ENCODE results near the gene PHLPP1.

DNA sequence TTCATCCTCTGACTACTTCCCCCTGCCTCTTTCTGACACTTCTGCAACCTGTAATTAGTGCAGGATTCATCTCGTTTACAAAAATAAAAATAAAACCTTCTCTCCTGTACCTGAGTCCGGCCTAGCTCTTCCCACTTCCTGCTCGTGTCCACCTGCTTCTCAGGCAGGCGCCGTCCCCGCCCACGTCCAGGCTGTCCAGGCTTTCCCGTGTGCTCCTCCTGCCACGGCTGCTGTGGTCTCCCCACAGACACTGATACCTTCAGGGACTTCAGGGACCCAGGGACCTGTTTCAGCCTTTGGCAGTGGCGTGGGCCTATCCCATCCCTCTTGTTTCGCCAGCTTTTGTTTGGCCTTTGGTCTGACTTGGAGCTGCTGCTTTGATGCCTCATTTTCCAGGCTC, 272.5 kb downstream of the PHLPP1 start:
- TF ChIP-seq, protein P1, sequence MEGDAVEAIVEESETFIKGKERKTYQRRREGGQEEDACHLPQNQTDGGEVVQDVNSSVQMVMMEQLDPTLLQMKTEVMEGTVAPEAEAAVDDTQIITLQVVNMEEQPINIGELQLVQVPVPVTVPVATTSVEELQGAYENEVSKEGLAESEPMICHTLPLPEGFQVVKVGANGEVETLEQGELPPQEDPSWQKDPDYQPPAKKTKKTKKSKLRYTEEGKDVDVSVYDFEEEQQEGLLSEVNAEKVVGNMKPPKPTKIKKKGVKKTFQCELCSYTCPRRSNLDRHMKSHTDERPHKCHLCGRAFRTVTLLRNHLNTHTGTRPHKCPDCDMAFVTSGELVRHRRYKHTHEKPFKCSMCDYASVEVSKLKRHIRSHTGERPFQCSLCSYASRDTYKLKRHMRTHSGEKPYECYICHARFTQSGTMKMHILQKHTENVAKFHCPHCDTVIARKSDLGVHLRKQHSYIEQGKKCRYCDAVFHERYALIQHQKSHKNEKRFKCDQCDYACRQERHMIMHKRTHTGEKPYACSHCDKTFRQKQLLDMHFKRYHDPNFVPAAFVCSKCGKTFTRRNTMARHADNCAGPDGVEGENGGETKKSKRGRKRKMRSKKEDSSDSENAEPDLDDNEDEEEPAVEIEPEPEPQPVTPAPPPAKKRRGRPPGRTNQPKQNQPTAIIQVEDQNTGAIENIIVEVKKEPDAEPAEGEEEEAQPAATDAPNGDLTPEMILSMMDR (IDR thresholded peaks at IDR 0.05 in 4 of 5, conservative IDR thresholded peaks at IDR 0.05 in 1 of 5): no peak
- no peak for TF ChIP-seq POLR2A (IDR thresholded peaks at IDR 0.05)

Measured in gastrocnemius medialis (tissue), 4 donors.